Stomach (tissue), 4 donors: ENCODE results near the gene GPX5.

Experiments
- POLR2A ChIP-seq, 4 donors: fragments of 450-650 bp; IDR thresholded peaks; one replicate each; pipeline ENCODE4 v1.6.1; 2016; ENCODE audit warnings: antibody characterized with exemption in 4 of 4, control low read depth in 2 of 4, mild to moderate bottlenecking in 1 of 4, moderate library complexity in 1 of 4
- TF ChIP-seq, protein P1 (sequence below), 7 experiments: fragments of 450-650 bp in 4 of 7; fragments of 200-600 bp in 3 of 7; sonication (generic) in 3 of 7; IDR thresholded peaks; one replicate each; pipeline ENCODE4 v1.5.1; 2016 to 2019; ENCODE audit warnings: antibody characterized with exemption in 7 of 7, control low read depth in 2 of 7, mild to moderate bottlenecking in 1 of 7

GRCh38 chr6:28511628-28512300 lies 13.9 kb upstream of the GPX5 start:
- TF ChIP-seq POLR2A (IDR thresholded peaks at IDR 0.05) = no peak
- TF ChIP-seq, protein P1, sequence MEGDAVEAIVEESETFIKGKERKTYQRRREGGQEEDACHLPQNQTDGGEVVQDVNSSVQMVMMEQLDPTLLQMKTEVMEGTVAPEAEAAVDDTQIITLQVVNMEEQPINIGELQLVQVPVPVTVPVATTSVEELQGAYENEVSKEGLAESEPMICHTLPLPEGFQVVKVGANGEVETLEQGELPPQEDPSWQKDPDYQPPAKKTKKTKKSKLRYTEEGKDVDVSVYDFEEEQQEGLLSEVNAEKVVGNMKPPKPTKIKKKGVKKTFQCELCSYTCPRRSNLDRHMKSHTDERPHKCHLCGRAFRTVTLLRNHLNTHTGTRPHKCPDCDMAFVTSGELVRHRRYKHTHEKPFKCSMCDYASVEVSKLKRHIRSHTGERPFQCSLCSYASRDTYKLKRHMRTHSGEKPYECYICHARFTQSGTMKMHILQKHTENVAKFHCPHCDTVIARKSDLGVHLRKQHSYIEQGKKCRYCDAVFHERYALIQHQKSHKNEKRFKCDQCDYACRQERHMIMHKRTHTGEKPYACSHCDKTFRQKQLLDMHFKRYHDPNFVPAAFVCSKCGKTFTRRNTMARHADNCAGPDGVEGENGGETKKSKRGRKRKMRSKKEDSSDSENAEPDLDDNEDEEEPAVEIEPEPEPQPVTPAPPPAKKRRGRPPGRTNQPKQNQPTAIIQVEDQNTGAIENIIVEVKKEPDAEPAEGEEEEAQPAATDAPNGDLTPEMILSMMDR (IDR thresholded peaks at IDR 0.05) = no peak
